K562 (cell line): ENCODE measurements around the gene MFF.

Experiments used
- BRD4 ChIP-seq: fragments of 200-600 bp; sonication (generic); IDR thresholded peaks from 2 replicates; pipeline ENCODE4 v1.6.1; 2017; ENCODE audit warnings: inconsistent platforms
- EGR1 ChIP-seq: fragments of 450-650 bp; conservative IDR thresholded peaks from 2 replicates; pipeline ENCODE4 v1.6.1; 2017; ENCODE audit warnings: mild to moderate bottlenecking
- EZH2 ChIP-seq: IDR thresholded peaks from 2 replicates; pipeline ENCODE4 v1.6.1; 2012; ENCODE audit warnings: low read depth, mild to moderate bottlenecking, inconsistent platforms, low read length, borderline replicate concordance
- HDAC6 ChIP-seq: IDR thresholded peaks from 2 replicates; pipeline ENCODE4 v1.6.1; 2012; ENCODE audit warnings: low read depth, mild to moderate bottlenecking, control low read depth, inconsistent platforms, low read length, moderate library complexity
- JUN ChIP-seq, 2 experiments: sonication (generic) in 1 of 2; formaldehyde crosslinking in 1 of 2; IDR thresholded peaks; 2 replicates each; pipeline versions ENCODE4 v1.6.1 to v1.8.0; 2012 to 2022; ENCODE audit warnings: borderline replicate concordance in 2 of 2, mild to moderate bottlenecking in 2 of 2, improper control_type of control experiment in 1 of 2, low read depth in 1 of 2, low read length in 1 of 2, missing genetic modification reagents in 1 of 2
- RFX5 ChIP-seq: IDR thresholded peaks from 2 replicates; pipeline ENCODE4 v1.6.1; 2011; ENCODE audit warnings: low read depth, mild to moderate bottlenecking, improper control_type of control experiment, low read length
- TAF1 ChIP-seq: IDR thresholded peaks from 2 replicates; pipeline ENCODE4 v1.6.1; 2011; ENCODE audit warnings: mild to moderate bottlenecking, low read length, moderate library complexity; ENCODE audit not compliant: insufficient read depth, control insufficient read depth, severe bottlenecking; ENCODE audit errors: extremely low read depth
- TEAD4 ChIP-seq, 2 experiments: sonication (generic) in 1 of 2; formaldehyde crosslinking in 1 of 2; IDR thresholded peaks; 2 replicates each; pipeline versions ENCODE4 v1.6.1 to v1.8.0; 2012 to 2022; ENCODE audit warnings: borderline replicate concordance in 1 of 2, inconsistent platforms in 1 of 2, low read length in 1 of 2, mild to moderate bottlenecking in 1 of 2, missing genetic modification reagents in 1 of 2
- ZBED1 ChIP-seq: IDR thresholded peaks from 2 replicates; pipeline ENCODE4 v1.6.1; 2014
- ZNF217 ChIP-seq: sonication (generic); formaldehyde crosslinking; IDR thresholded peaks from 2 replicates; pipeline ENCODE4 v1.8.0; 2022; ENCODE audit warnings: mild to moderate bottlenecking, missing genetic modification reagents
- TF ChIP-seq, protein P1 (sequence below): sonication (generic); formaldehyde crosslinking; IDR thresholded peaks from 2 replicates; pipeline ENCODE4 v1.8.1; 2022; ENCODE audit warnings: missing genetic modification reagents
- TF ChIP-seq, protein P2 (sequence below), 3 experiments: IDR thresholded peaks in 2 of 3; conservative IDR thresholded peaks in 1 of 3; 2 replicates each; pipeline ENCODE4 v1.5.1; 2011 to 2012; ENCODE audit warnings: low read length in 3 of 3, mild to moderate bottlenecking in 3 of 3, control low read depth in 2 of 3, improper control_type of control experiment in 1 of 3, inconsistent platforms in 1 of 3, low read depth in 1 of 3, mixed read lengths in 1 of 3, moderate library complexity in 1 of 3; ENCODE audit not compliant: insufficient read depth in 2 of 3

GRCh38 chr2:227322530-227323205 is 2.4 kb upstream of the MFF start:
- peak; percentile 57; the same call in 1 of the 2 replicates for TF ChIP-seq TEAD4 (IDR thresholded peaks at IDR 0.05; ENCODE audit: low read length)
- no peak for TF ChIP-seq TEAD4 (CRISPR knock-in tag; IDR thresholded peaks at IDR 0.05; ENCODE audit: borderline replicate concordance)
- TF ChIP-seq TAF1 = no peak
- TF ChIP-seq ZBED1 = no peak
- TF ChIP-seq RFX5 = no peak
- TF ChIP-seq BRD4 = no peak
- TF ChIP-seq, protein P1, sequence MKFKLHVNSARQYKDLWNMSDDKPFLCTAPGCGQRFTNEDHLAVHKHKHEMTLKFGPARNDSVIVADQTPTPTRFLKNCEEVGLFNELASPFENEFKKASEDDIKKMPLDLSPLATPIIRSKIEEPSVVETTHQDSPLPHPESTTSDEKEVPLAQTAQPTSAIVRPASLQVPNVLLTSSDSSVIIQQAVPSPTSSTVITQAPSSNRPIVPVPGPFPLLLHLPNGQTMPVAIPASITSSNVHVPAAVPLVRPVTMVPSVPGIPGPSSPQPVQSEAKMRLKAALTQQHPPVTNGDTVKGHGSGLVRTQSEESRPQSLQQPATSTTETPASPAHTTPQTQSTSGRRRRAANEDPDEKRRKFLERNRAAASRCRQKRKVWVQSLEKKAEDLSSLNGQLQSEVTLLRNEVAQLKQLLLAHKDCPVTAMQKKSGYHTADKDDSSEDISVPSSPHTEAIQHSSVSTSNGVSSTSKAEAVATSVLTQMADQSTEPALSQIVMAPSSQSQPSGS (CRISPR knock-in tag) = no peak
- no peak for TF ChIP-seq ZNF217
- TF ChIP-seq, protein P2, sequence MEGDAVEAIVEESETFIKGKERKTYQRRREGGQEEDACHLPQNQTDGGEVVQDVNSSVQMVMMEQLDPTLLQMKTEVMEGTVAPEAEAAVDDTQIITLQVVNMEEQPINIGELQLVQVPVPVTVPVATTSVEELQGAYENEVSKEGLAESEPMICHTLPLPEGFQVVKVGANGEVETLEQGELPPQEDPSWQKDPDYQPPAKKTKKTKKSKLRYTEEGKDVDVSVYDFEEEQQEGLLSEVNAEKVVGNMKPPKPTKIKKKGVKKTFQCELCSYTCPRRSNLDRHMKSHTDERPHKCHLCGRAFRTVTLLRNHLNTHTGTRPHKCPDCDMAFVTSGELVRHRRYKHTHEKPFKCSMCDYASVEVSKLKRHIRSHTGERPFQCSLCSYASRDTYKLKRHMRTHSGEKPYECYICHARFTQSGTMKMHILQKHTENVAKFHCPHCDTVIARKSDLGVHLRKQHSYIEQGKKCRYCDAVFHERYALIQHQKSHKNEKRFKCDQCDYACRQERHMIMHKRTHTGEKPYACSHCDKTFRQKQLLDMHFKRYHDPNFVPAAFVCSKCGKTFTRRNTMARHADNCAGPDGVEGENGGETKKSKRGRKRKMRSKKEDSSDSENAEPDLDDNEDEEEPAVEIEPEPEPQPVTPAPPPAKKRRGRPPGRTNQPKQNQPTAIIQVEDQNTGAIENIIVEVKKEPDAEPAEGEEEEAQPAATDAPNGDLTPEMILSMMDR (IDR thresholded peaks at IDR 0.05 in 2 of 3, conservative IDR thresholded peaks at IDR 0.05 in 1 of 3; ENCODE audit: insufficient read depth in 2 of 3, low read depth in 1 of 3, low read length in 3 of 3) = no peak
- no peak for TF ChIP-seq JUN (IDR thresholded peaks at IDR 0.05; ENCODE audit: borderline replicate concordance, low read depth, low read length)
- TF ChIP-seq JUN (CRISPR knock-in tag; IDR thresholded peaks at IDR 0.05; ENCODE audit: borderline replicate concordance) = no peak
- TF ChIP-seq EGR1 = no peak
- TF ChIP-seq EZH2 = no peak
- TF ChIP-seq HDAC6 = no peak
